IMR-90 (cell line): Measurements from ENCODE around the gene CABP1. TPM values are rescaled to one million over a fixed set of nuclear protein-coding genes. Genes with fewer than 3 reads are reported as not detected.

Source experiments
- ATAC-seq: fragments of 200-7000 bp; cut with Tn5 transposase; 2 replicates; pipeline ENCODE4 v1.9.1; 2020; ENCODE audit warnings: low read depth, mild to moderate bottlenecking, moderate library complexity
- BruUV-seq: library from RNA; stranded (reverse); fragments of 400-500 nt; replicated peaks from 2 replicates; lab custom pipeline; 2021; lab: Mats Ljungman, UMichigan
- CTCF ChIA-PET: fragments of 300-600 bp; formaldehyde crosslinking; extraction: SDS; loops from one replicate; lab custom pipeline; 2021; ENCODE audit warnings: antibody characterized with exemption; lab: Yijun Ruan, JAX
- POLR2A ChIA-PET: fragments of 300-600 bp; sonication (Branson Sonifier 250); formaldehyde crosslinking; loops from one replicate; lab custom pipeline; 2022; ENCODE audit warnings: antibody characterized with exemption; ENCODE audit not compliant: unreplicated experiment; lab: Charles Lee
- DNase-seq: peaks from one replicate; pipeline ENCODE4 v3.0.0; 2013
- H2AFZ ChIP-seq: replicated peaks from 2 replicates; pipeline ENCODE3; 2013; ENCODE audit warnings: low read length, mild to moderate bottlenecking; ENCODE audit not compliant: poor library complexity
- H2AK5ac ChIP-seq: 2 replicates; pipeline ENCODE4 v1.6.1; 2013; ENCODE audit warnings: low read depth, low read length, inconsistent platforms
- H2AK9ac ChIP-seq: replicated peaks from 2 replicates; pipeline ENCODE3; 2013; ENCODE audit warnings: mild to moderate bottlenecking, low read depth, low read length, moderate library complexity; ENCODE audit not compliant: poor library complexity
- H2BK120ac ChIP-seq: 2 replicates; pipeline ENCODE4 v1.6.1; 2013; ENCODE audit warnings: low read depth, low read length, inconsistent platforms
- H2BK15ac ChIP-seq: 3 replicates; pipeline ENCODE4 v1.6.1; 2013; ENCODE audit warnings: low read depth, low read length, inconsistent platforms
- H2BK20ac ChIP-seq: 2 replicates; pipeline ENCODE4 v1.6.1; 2013; ENCODE audit warnings: low read depth, mild to moderate bottlenecking, inconsistent platforms, low read length, moderate library complexity
- H2BK5ac ChIP-seq: 2 replicates; pipeline ENCODE4 v1.6.1; 2013; ENCODE audit warnings: mild to moderate bottlenecking, low read depth, low read length, inconsistent platforms; ENCODE audit not compliant: poor library complexity, severe bottlenecking
- H3K14ac ChIP-seq: replicated peaks from 2 replicates; pipeline ENCODE4 v1.6.1; 2013; ENCODE audit warnings: low read depth, low read length, inconsistent platforms
- H3K18ac ChIP-seq: 2 replicates; pipeline ENCODE4 v1.6.1; 2013; ENCODE audit warnings: low read depth, low read length, control low read depth
- H3K23ac ChIP-seq: 2 replicates; pipeline ENCODE4 v1.6.1; 2013; ENCODE audit warnings: low read depth, low read length, inconsistent platforms
- H3K27ac ChIP-seq: 2 replicates; pipeline ENCODE4 v1.5.1; 2013; ENCODE audit warnings: mild to moderate bottlenecking, control low read depth, low read length; ENCODE audit not compliant: insufficient read depth
- H3K27me3 ChIP-seq: 2 replicates; pipeline ENCODE4 v1.6.1; 2013; ENCODE audit warnings: low read length; ENCODE audit not compliant: control insufficient read depth, insufficient read depth
- H3K36me3 ChIP-seq: 2 replicates; pipeline ENCODE4 v1.6.1; 2013; ENCODE audit warnings: low read length, mixed read lengths; ENCODE audit not compliant: control insufficient read depth, insufficient read depth
- H3K4ac ChIP-seq: 2 replicates; pipeline ENCODE4 v1.6.1; 2013; ENCODE audit warnings: low read depth, low read length, inconsistent platforms
- H3K4me1 ChIP-seq: 2 replicates; pipeline ENCODE4 v1.6.1; 2013; ENCODE audit warnings: low read length, mixed read lengths; ENCODE audit not compliant: control insufficient read depth, insufficient read depth
- H3K4me2 ChIP-seq: 2 replicates; pipeline ENCODE4 v1.6.1; 2013; ENCODE audit warnings: low read depth, mild to moderate bottlenecking, control low read depth, low read length, moderate library complexity
- H3K4me3 ChIP-seq: 2 replicates; pipeline ENCODE4 v1.5.1; 2013; ENCODE audit warnings: low read depth, mild to moderate bottlenecking, control low read depth, low read length, moderate library complexity; ENCODE audit not compliant: insufficient read depth
- H3K56ac ChIP-seq: 2 replicates; pipeline ENCODE4 v1.6.1; 2013; ENCODE audit warnings: low read length, inconsistent platforms; ENCODE audit not compliant: insufficient read depth; ENCODE audit errors: extremely low read depth
- H3K79me1 ChIP-seq, 2 experiments: 2 replicates each; pipeline ENCODE4 v1.6.1; 2013; ENCODE audit warnings: low read length in 2 of 2, inconsistent platforms in 1 of 2, low read depth in 1 of 2
- H3K9ac ChIP-seq: 2 replicates; pipeline ENCODE4 v1.6.1; 2013; ENCODE audit warnings: low read depth, low read length, control low read depth
- H3K9me1 ChIP-seq: 2 replicates; pipeline ENCODE4 v1.6.1; 2013; ENCODE audit warnings: low read length, inconsistent platforms; ENCODE audit not compliant: insufficient read depth
- H3K9me3 ChIP-seq: 2 replicates; pipeline ENCODE4 v1.6.1; 2013; ENCODE audit warnings: low read length; ENCODE audit not compliant: control insufficient read depth, insufficient read depth
- H4K20me1 ChIP-seq: 2 replicates; pipeline ENCODE4 v1.6.1; 2013; ENCODE audit warnings: low read length, inconsistent platforms; ENCODE audit not compliant: insufficient read depth
- H4K5ac ChIP-seq: 2 replicates; pipeline ENCODE4 v1.6.1; 2013; ENCODE audit warnings: mild to moderate bottlenecking, low read depth, low read length, control low read depth
- H4K8ac ChIP-seq, 2 experiments: 2 replicates each; pipeline ENCODE4 v1.6.1; 2013; ENCODE audit warnings: low read depth in 2 of 2, low read length in 2 of 2, control low read depth in 1 of 2, inconsistent platforms in 1 of 2
- H4K91ac ChIP-seq: 2 replicates; pipeline ENCODE4 v1.6.1; 2013; ENCODE audit warnings: low read depth, low read length, inconsistent platforms; ENCODE audit not compliant: insufficient read depth
- MAZ ChIP-seq: IDR thresholded peaks from 2 replicates; pipeline ENCODE4 v1.6.1; 2012; ENCODE audit warnings: low read depth, mild to moderate bottlenecking, low read length, improper control_type of control experiment, moderate library complexity, borderline replicate concordance
- RFX5 ChIP-seq: IDR thresholded peaks from 2 replicates; pipeline ENCODE4 v1.8.0; 2012; ENCODE audit warnings: low read depth, mild to moderate bottlenecking, low read length, moderate library complexity
- WGBS, 2 experiments: methylation state at CpG; one replicate each; pipeline versions ENCODE4 v1.1.5 to v1.1.7; 2013; ENCODE audit warnings: missing lambda C conversion rate in 2 of 2; ENCODE audit not compliant: insufficient read length in 1 of 2; ENCODE audit errors: extremely low coverage in 2 of 2; 5-methylcytosine and 5-hydroxymethylcytosine counted together
- dilution Hi-C: fragments of 300-500 bp; cut with HindIII; formaldehyde crosslinking; loops from one replicate; pipeline ENCODE4 v1.14.3; 2018; ENCODE audit warnings: low sequenced_read_pairs; ENCODE audit not compliant: unreplicated experiment
- in situ Hi-C: fragments of 300-500 bp; cut with MboI; formaldehyde crosslinking; loops from 3 replicates; pipeline ENCODE4 v1.14.3; 2019; ENCODE audit warnings: low sequenced_read_pairs, inconsistent platforms, mixed read lengths
- intact Hi-C: fragments of 100-400 bp; cut with micrococcal nuclease; formaldehyde crosslinking; loops from 2 replicates; pipeline ENCODE4 v1.10.0; 2022
- polyA plus RNA-seq, 3 experiments: library from polyadenylated mRNA; depleted of rRNA; stranded (reverse); fragments of >200 nt; gene quantifications; 2 replicates each; pipeline ENCODE4 v1.2.3, GENCODE V29; 2012; ENCODE audit warnings: low replicate concordance in 1 of 3
- total RNA-seq: library from RNA; depleted of rRNA; stranded (reverse); fragments of >200 nt; gene quantifications from 2 replicates; pipeline ENCODE4 v1.2.3, GENCODE V29; 2012

Gene CABP1
- total and polyA plus RNA-seq, 2 of the 4 experiments (the other 2 are of a cell fraction): 0.54 to 1.1 TPM

DNA sequence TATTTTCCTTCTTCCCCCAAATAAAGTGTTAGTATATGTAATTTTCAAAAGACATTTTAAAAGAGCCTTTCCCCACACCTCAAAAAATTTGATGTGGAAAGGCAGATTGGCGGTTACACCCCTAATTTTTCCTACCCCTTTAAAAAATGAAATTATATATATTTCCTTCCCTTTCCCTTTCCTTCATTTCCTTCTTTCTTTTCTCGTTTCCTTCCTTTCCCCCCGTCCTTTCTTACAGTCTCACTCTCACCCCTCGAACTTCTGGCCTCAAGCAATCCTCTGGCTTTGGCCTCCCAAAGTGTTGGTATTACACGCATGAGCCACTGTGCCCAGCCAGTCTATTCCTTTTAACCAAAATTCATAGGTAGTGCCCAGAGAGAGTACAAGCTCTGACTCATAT is 65.6 kb downstream of the CABP1 start:
- Histone ChIP-seq H3K4me1 (no peaks in the 10 kb centered on the region; the same call in 1 of the 2 replicates), H3K18ac (no peak overlapping the region), H3K23ac (no peak overlapping the region), H4K91ac (no peak overlapping the region), H3K36me3 (peaks cover 18% of the 10 kb centered on the region), H3K27ac (no peak overlapping the region), H4K8ac (no peak overlapping the region), H3K9me1 (peaks cover 7% of the 10 kb centered on the region; the same call in 1 of the 2 replicates), H3K14ac (no peak overlapping the region), H2BK120ac (no peak overlapping the region), H3K4me2 (no peak overlapping the region), H3K79me1 (peaks cover 0 to 10% of the 10 kb centered on the region in 2 experiments; a peak in 2 of 4 replicates), H3K9ac (no peak overlapping the region), H4K20me1 (no peaks in the 10 kb centered on the region), H2AK5ac (no peak overlapping the region), H2AFZ (no peak overlapping the region), H3K9me3 (no peaks in the 10 kb centered on the region), H2AK9ac (no peak overlapping the region), H3K27me3 (no peaks in the 10 kb centered on the region), H2BK5ac (no peak overlapping the region), H2BK15ac (no peak overlapping the region), H2BK20ac (no peak overlapping the region), H3K4me3 (no peak overlapping the region), H3K56ac (no peak overlapping the region), H3K4ac (no peak overlapping the region), H4K5ac (no peak overlapping the region)
- WGBS, 2 experiments: 80 to 100% methylated on average over 2 of the region's 5 CpGs
- intact Hi-C loops (no loop called here), in situ Hi-C loops (no loop called here), dilution Hi-C loops (no loop called here)
- ATAC-seq: no peak
- TF ChIP-seq RFX5: no peak
- TF ChIP-seq MAZ: no peak
- POLR2A ChIA-PET: no interaction called here
- CTCF ChIA-PET: no interaction called here
- BruUV-seq: no TSS peak
- no peak for DNase-seq
